ENCODE data around the gene KCNS1. TPM values are rescaled to one million over a fixed set of nuclear protein-coding genes. Genes with fewer than 3 reads are reported as not detected.

Gene KCNS1
- polyA plus RNA-seq, 1 experiment, result 0.64 TPM

GRCh38 chr20:45047581-45048119 lies 53.3 kb downstream of the KCNS1 start:
- no peaks in the 10 kb centered on the region for H3K27me3 ChIP-seq (ENCODE audit: control insufficient read depth, insufficient read depth, low read length)
- no peaks in the 10 kb centered on the region for H3K36me3 ChIP-seq (ENCODE audit: control insufficient read depth, insufficient read depth, low read length)
- ChIA-PET POLR2A (interaction anchor here (0.6 kb wide), 1 partner anchor 9 kb away, joined by 7 read pairs; no protein-coding TSS in a partner anchor), CTCF (interaction anchor here (1.1 to 24.0 kb wide), 3 partner anchors 13 to 46 kb away, joined by 5 to 407 read pairs (median 14); partner anchors contain the start of gene KCNS1)
- no peak for DNase-seq (ENCODE audit: low read depth)
- no peak for TF ChIP-seq CTCF (IDR thresholded peaks at IDR 0.05; ENCODE audit: insufficient read depth, low read depth, low read length)
- no peak overlapping the region for H3K4me3 ChIP-seq (ENCODE audit: low read depth, low read length)

- CTCF ChIA-PET, result interaction anchor here (0.6 to 24.0 kb wide), 26 partner anchors 9 to 301 kb away, joined by 3 to 407 read pairs (median 6); partner anchors contain the start of genes KCNS1 and SEMG2
- no peak for DNase-seq (ENCODE audit: low read depth)
- H3K27me3 ChIP-seq (ENCODE audit: control insufficient read depth, insufficient read depth, low read length), result no peaks in the 10 kb centered on the region
- POLR2A ChIA-PET, result no interaction called here
- TF ChIP-seq CTCF (IDR thresholded peaks at IDR 0.05; ENCODE audit: insufficient read depth, low read depth, low read length), result no peak
- no peak overlapping the region for H3K4me3 ChIP-seq (ENCODE audit: low read depth, low read length)
- no peaks in the 10 kb centered on the region for H3K36me3 ChIP-seq (ENCODE audit: control insufficient read depth, insufficient read depth, low read length)
Measured at GRCh38 chr20:45044601-45045000, 56.3 kb downstream of the KCNS1 start.

GRCh38 chr20:45044084-45044573 lies 56.8 kb downstream of the KCNS1 start:
- TF ChIP-seq CTCF (IDR thresholded peaks at IDR 0.05; ENCODE audit: insufficient read depth, low read depth, low read length), result peak; percentile 87
- no peaks in the 10 kb centered on the region for H3K36me3 ChIP-seq (ENCODE audit: control insufficient read depth, insufficient read depth, low read length)
- no peak overlapping the region for H3K4me3 ChIP-seq (ENCODE audit: low read depth, low read length)
- H3K27me3 ChIP-seq (ENCODE audit: control insufficient read depth, insufficient read depth, low read length), result no peaks in the 10 kb centered on the region
- CTCF ChIA-PET, result interaction anchor here (0.6 to 24.0 kb wide), 29 partner anchors 9 to 393 kb away, joined by 3 to 407 read pairs (median 5); partner anchors contain the start of genes KCNS1 and SEMG2
- no peak for DNase-seq (ENCODE audit: low read depth)
- POLR2A ChIA-PET, result no interaction called here

- CTCF ChIA-PET, result interaction anchor here (0.6 to 24.0 kb wide), 16 partner anchors 11 to 737 kb away, joined by 3 to 407 read pairs (median 7); partner anchors contain the start of genes KCNS1, PIGT and WFDC5
- H3K4me3 ChIP-seq (ENCODE audit: low read depth, low read length), result no peak overlapping the region
Measured at GRCh38 chr20:45042978-45043377, 57.9 kb downstream of the KCNS1 start.

More at GRCh38 chr20:45042978-45043377, 57.9 kb downstream of the KCNS1 start:
- Histone ChIP-seq H3K27me3 (ENCODE audit: control insufficient read depth, insufficient read depth, low read length) (no peaks in the 10 kb centered on the region), H3K36me3 (ENCODE audit: control insufficient read depth, insufficient read depth, low read length) (no peaks in the 10 kb centered on the region)
- no peak for DNase-seq (ENCODE audit: low read depth)
- TF ChIP-seq CTCF (IDR thresholded peaks at IDR 0.05; ENCODE audit: insufficient read depth, low read depth, low read length), result no peak
- POLR2A ChIA-PET, result interaction anchor here (0.7 kb wide), 1 partner anchor 83 kb away, joined by 4 read pairs; the partner anchor contains the start of gene TOMM34

Other genes with a start within 250 kb of the KCNS1 start
- gene YWHAB, start 215.4 kb downstream of the KCNS1 start, polyA plus RNA-seq (2011; rRNA removed), result 60.5 and 114 TPM in 2 replicates
- 40.5 and 55.0 TPM in 2 replicates for gene PABPC1L, start 191.1 kb downstream of the KCNS1 start, polyA plus RNA-seq (2011; rRNA removed)
- 37.9 and 48.6 TPM in 2 replicates for gene TOMM34, start 140.7 kb downstream of the KCNS1 start, polyA plus RNA-seq (2011; rRNA removed)
- gene STK4, start 134.6 kb downstream of the KCNS1 start, polyA plus RNA-seq (2011; rRNA removed), result 12.4 and 19.9 TPM in 2 replicates
- not detected in 2 replicates for gene WFDC5, start 14.0 kb upstream of the KCNS1 start, polyA plus RNA-seq (2011; rRNA removed)
- not detected in 2 replicates for gene WFDC12, start 23.3 kb upstream of the KCNS1 start, polyA plus RNA-seq (2011; rRNA removed)
- gene PI3, start 73.8 kb upstream of the KCNS1 start, polyA plus RNA-seq (2011; rRNA removed), result not detected in 2 replicates
- gene SEMG1, start 105.9 kb upstream of the KCNS1 start, polyA plus RNA-seq (2011; rRNA removed), result not detected in 2 replicates
- not detected in 2 replicates for gene SEMG2, start 120.2 kb upstream of the KCNS1 start, polyA plus RNA-seq (2011; rRNA removed)
- gene SLPI, start 153.4 kb upstream of the KCNS1 start, polyA plus RNA-seq (2011; rRNA removed), result 0.21 TPM in 1 of 2 replicates, not detected in the other
- not detected in 2 replicates for gene RBPJL, start 205.7 kb upstream of the KCNS1 start, polyA plus RNA-seq (2011; rRNA removed)
- gene MATN4, start 207.2 kb upstream of the KCNS1 start, polyA plus RNA-seq (2011; rRNA removed), result 0.05 and 0.06 TPM in 2 replicates
- gene SDC4, start 247.3 kb upstream of the KCNS1 start, polyA plus RNA-seq (2011; rRNA removed), result 147 and 153 TPM in 2 replicates

Measured in BJ (cell line).